ENCODE measurements around the gene GALNT16. TPM values are rescaled to one million over a fixed set of nuclear protein-coding genes. Genes with fewer than 3 reads are reported as not detected.

GALNT16 gene
- total and polyA plus RNA-seq, 2 of the 8 experiments (the other 6 are each of a cell fraction or from before 2014, with no cell fraction given): 5.4 to 6.3 TPM

- TF ChIP-seq KDM4A (IDR thresholded peaks at IDR 0.05; ENCODE audit: low read depth, low read length, severe bottlenecking): no peak
These were observed 54.4 kb downstream of the GALNT16 start (continued) for GRCh38 chr14:69314327-69314726.

Measured in H1 (cell line).